Smooth muscle cell (in vitro differentiated cells): ENCODE data around the gene FUCA1. TPM values are rescaled to one million over a fixed set of nuclear protein-coding genes. Genes with fewer than 3 reads are reported as not detected.

Experiments
- DNase-seq: peaks from one replicate; lab custom pipeline; 2025; ENCODE audit not compliant: unreplicated experiment; lab: John Stamatoyannopoulos, UW
- H2AFZ ChIP-seq: fragments of 200-600 bp; sonication (generic); 2 replicates; pipeline ENCODE4 v1.6.0; 2016; ENCODE audit warnings: antibody characterized with exemption, low read depth, mild to moderate bottlenecking
- H3F3A ChIP-seq: fragments of 200-600 bp; sonication (generic); 2 replicates; pipeline ENCODE4 v1.6.0; 2017; ENCODE audit warnings: antibody characterized with exemption, low read depth
- H3K27ac ChIP-seq: fragments of 200-600 bp; sonication (generic); 2 replicates; pipeline ENCODE4 v1.5.1; 2016; ENCODE audit warnings: low read depth, mild to moderate bottlenecking
- H3K27me3 ChIP-seq: fragments of 200-600 bp; sonication (generic); 2 replicates; pipeline ENCODE4 v1.6.1; 2016; ENCODE audit warnings: low read depth, mild to moderate bottlenecking
- H3K36me3 ChIP-seq: fragments of 200-600 bp; sonication (generic); 2 replicates; pipeline ENCODE4 v1.5.1; 2016; ENCODE audit warnings: low read depth
- H3K4me1 ChIP-seq: fragments of 200-600 bp; sonication (generic); 2 replicates; pipeline ENCODE4 v1.5.1; 2016; ENCODE audit warnings: low read depth
- H3K4me2 ChIP-seq: fragments of 200-600 bp; sonication (generic); 2 replicates; pipeline ENCODE4 v1.6.0; 2016; ENCODE audit warnings: mild to moderate bottlenecking
- H3K4me3 ChIP-seq: fragments of 200-600 bp; sonication (generic); 2 replicates; pipeline ENCODE4 v1.5.1; 2016; ENCODE audit warnings: mild to moderate bottlenecking
- H3K79me2 ChIP-seq: fragments of 200-600 bp; sonication (generic); 2 replicates; pipeline ENCODE4 v1.6.0; 2016; ENCODE audit warnings: low read depth, mild to moderate bottlenecking
- H3K9ac ChIP-seq: fragments of 200-600 bp; sonication (generic); 2 replicates; pipeline ENCODE4 v1.6.0; 2016; ENCODE audit warnings: low read depth
- H3K9me3 ChIP-seq: fragments of 200-600 bp; sonication (generic); replicated peaks from 2 replicates; pipeline ENCODE4 v1.5.1; 2016; ENCODE audit warnings: low read depth
- H4K20me1 ChIP-seq: fragments of 200-600 bp; sonication (generic); 2 replicates; pipeline ENCODE4 v1.6.0; 2016; ENCODE audit warnings: low read depth
- WGBS: methylation state at CpG from one replicate; pipeline ENCODE4 v1.1.7; 2016; ENCODE audit warnings: low lambda C conversion rate; 5-methylcytosine and 5-hydroxymethylcytosine counted together
- polyA plus RNA-seq: library from polyadenylated mRNA; unstranded; fragments of >200 nt; fragmentation: Nextera tagmentation; extraction: Ambion mirVana; gene quantifications from 2 replicates; pipeline ENCODE4 v1.2.1, GENCODE V29; 2016
- total RNA-seq: library from RNA; depleted of rRNA; stranded (reverse); fragments of >200 nt; gene quantifications from 2 replicates; pipeline ENCODE4 v1.2.3, GENCODE V29; 2014
- TF ChIP-seq, protein P1 (sequence below): fragments of 200-600 bp; sonication (generic); IDR thresholded peaks from 2 replicates; pipeline ENCODE4 v1.5.1; 2017; ENCODE audit warnings: borderline replicate concordance, mild to moderate bottlenecking, antibody characterized with exemption; ENCODE audit not compliant: insufficient read depth, poor library complexity, severe bottlenecking

Gene FUCA1
- total and polyA plus RNA-seq, 2 experiments from 2014 or later, result 10.4 to 19.0 TPM

DNA sequence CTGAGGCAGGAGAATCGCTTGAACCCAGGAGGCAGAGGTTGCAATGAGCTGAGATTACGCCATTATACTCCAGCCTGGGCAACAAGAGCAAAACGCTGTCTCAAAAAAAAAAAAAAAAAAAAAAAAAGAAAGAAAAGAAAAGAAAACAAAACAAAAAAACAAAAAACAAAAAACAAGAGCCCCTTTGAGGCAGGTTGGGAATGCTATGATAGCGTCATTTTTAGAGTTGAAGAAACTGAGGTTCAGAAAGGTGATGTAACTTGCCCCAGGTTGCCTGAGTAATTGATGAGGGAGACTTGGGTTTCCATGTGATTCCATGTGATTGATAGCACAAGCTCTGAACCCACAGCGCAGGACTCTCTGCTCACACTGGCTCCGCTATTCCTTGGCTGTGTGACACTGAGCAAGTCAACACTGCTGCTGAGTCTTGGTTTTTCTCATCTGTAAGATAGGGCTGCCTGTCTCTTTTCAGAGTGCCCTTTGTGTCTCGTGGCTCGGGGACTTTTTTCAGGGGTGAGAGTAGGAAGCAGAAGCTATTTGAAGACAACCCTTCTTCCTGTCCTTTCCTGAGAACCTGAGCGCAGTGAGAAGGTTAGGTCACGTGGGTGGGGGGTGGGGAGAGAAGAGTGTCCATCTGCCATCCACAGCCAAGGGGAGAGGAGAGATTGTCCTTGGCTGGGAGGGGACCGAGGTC is 42.6 kb upstream of the FUCA1 start:
- TF ChIP-seq, protein P1, sequence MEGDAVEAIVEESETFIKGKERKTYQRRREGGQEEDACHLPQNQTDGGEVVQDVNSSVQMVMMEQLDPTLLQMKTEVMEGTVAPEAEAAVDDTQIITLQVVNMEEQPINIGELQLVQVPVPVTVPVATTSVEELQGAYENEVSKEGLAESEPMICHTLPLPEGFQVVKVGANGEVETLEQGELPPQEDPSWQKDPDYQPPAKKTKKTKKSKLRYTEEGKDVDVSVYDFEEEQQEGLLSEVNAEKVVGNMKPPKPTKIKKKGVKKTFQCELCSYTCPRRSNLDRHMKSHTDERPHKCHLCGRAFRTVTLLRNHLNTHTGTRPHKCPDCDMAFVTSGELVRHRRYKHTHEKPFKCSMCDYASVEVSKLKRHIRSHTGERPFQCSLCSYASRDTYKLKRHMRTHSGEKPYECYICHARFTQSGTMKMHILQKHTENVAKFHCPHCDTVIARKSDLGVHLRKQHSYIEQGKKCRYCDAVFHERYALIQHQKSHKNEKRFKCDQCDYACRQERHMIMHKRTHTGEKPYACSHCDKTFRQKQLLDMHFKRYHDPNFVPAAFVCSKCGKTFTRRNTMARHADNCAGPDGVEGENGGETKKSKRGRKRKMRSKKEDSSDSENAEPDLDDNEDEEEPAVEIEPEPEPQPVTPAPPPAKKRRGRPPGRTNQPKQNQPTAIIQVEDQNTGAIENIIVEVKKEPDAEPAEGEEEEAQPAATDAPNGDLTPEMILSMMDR, result no peak

DNA sequence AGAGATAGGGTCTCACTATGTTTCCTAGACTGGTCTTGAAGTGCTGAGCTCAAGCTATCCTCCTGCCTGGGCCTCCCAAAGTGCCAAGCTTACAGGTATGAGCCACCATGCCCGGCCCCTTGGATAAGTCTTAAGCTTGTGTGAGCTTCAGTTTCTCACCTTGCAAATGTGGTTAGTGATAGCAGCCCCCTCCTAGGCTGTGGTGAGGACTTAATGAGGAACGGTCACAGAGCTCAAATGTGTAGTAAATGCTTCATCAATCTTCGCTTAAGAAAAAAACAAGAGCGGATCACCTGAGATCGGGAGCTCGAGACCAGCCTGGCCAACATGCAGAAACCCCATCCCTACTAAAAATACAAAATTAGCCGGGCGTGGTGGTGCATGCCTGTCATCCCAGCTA is 42.1 kb upstream of the FUCA1 start:
- TF ChIP-seq, protein P1, result no peak
- H3K4me3 ChIP-seq, result no peak overlapping the region
- no peaks in the 10 kb centered on the region for H3K36me3 ChIP-seq
- no peaks in the 10 kb centered on the region for H3K9me3 ChIP-seq
- H3K79me2 ChIP-seq, result no peaks in the 10 kb centered on the region
- no peak overlapping the region for H2AFZ ChIP-seq
- WGBS, result 93% methylated on average over 8 of the region's 8 CpGs
- no peak for DNase-seq
- H3K9ac ChIP-seq, result no peak overlapping the region
- H3K4me1 ChIP-seq, result no peaks in the 10 kb centered on the region
- no peaks in the 10 kb centered on the region for H4K20me1 ChIP-seq
- H3K4me2 ChIP-seq, result no peak overlapping the region
- no peaks in the 10 kb centered on the region for H3F3A ChIP-seq
- H3K27ac ChIP-seq, result no peak overlapping the region
- H3K27me3 ChIP-seq, result peaks cover 8% of the 10 kb centered on the region

More for the DNA sequence above, 42.6 kb upstream of the FUCA1 start:
- Histone ChIP-seq H3K27me3 (peaks cover 5% of the 10 kb centered on the region), H3K27ac (no peak overlapping the region), H3K4me1 (no peaks in the 10 kb centered on the region), H3K9me3 (no peaks in the 10 kb centered on the region), H3K9ac (no peak overlapping the region), H3K4me2 (no peak overlapping the region), H3F3A (no peaks in the 10 kb centered on the region), H3K4me3 (no peak overlapping the region), H4K20me1 (no peaks in the 10 kb centered on the region), H2AFZ (no peak overlapping the region), H3K36me3 (no peaks in the 10 kb centered on the region), H3K79me2 (no peaks in the 10 kb centered on the region)
- WGBS, result 86% methylated on average over 11 of the region's 11 CpGs
- DNase-seq, result no peak

DNA sequence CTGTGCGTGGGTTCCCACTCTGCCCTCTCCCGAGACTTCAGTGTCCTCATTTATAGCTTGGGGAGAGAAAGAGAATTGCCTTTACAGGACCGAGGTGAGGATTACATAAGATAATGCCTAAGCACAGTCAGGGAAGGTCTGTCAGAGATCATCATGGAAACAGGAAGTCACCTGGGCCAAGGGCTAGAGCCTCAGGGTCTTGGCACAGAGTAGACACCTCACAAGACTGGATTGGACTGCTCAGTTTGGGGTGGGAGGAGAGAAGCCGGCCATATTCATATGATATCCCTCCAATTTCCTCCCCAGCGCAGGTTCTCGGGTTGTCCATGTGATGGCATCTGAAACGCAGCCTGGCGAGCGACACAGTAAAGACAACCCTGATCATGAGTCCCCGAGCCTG is 41.3 kb upstream of the FUCA1 start:
- Histone ChIP-seq H3F3A (no peaks in the 10 kb centered on the region), H3K4me2 (no peak overlapping the region), H3K9me3 (no peaks in the 10 kb centered on the region), H3K27me3 (peaks cover 16% of the 10 kb centered on the region), H3K79me2 (no peaks in the 10 kb centered on the region), H3K9ac (no peak overlapping the region), H3K27ac (no peak overlapping the region), H3K36me3 (no peaks in the 10 kb centered on the region), H3K4me3 (no peak overlapping the region), H4K20me1 (no peaks in the 10 kb centered on the region), H3K4me1 (no peaks in the 10 kb centered on the region), H2AFZ (no peak overlapping the region)
- TF ChIP-seq, protein P1, result no peak
- 93% methylated on average over 10 of the region's 10 CpGs for WGBS
- no peak for DNase-seq
